ENCODE data around the gene C19orf38.

- TF ChIP-seq EZH2 (IDR thresholded peaks at IDR 0.05; ENCODE audit: borderline replicate concordance, low read length) (no peak), CTCF (conservative IDR thresholded peaks at IDR 0.05 in 1 of 2, IDR thresholded peaks at IDR 0.05 in 1 of 2; ENCODE audit: extremely low read depth in 1 of 2, insufficient read depth in 1 of 2, low read depth in 1 of 2, low read length in 2 of 2) (no peak)
These were observed 1.6 kb upstream of the C19orf38 start for GRCh38 chr19:10846500-10847202.

All from mammary epithelial cell (primary cell).